Spleen (tissue), 7 donors: ENCODE data around the gene SNCB.

Experiments used
- CTCF ChIP-seq, 11 experiments: fragments of 200-600 bp in 7 of 11; fragments of 450-650 bp in 4 of 11; sonication (generic) in 4 of 11; IDR thresholded peaks in 8 of 11; conservative IDR thresholded peaks in 3 of 11; 1 replicate in 7 of 11; 2 replicates in 4 of 11; pipeline versions ENCODE4 v1.4.0 to v1.8.0; 2016 to 2021; ENCODE audit warnings: antibody characterized with exemption in 11 of 11, inconsistent platforms in 4 of 11, mild to moderate bottlenecking in 1 of 11
- POLR2AphosphoS5 ChIP-seq, 3 donors: sonication (generic); formaldehyde crosslinking; IDR thresholded peaks; one replicate each; pipeline ENCODE4 v1.5.1; 2017; ENCODE audit warnings: antibody characterized with exemption in 3 of 3
- donor health status: DM: no; HTN: no; CAD: no; lungs with moderate emphysema.
- donor health status: DM: no; HTN: no; CAD: no.
- donor health status: DM: no; HTN: no; CAD: no.

DNA sequence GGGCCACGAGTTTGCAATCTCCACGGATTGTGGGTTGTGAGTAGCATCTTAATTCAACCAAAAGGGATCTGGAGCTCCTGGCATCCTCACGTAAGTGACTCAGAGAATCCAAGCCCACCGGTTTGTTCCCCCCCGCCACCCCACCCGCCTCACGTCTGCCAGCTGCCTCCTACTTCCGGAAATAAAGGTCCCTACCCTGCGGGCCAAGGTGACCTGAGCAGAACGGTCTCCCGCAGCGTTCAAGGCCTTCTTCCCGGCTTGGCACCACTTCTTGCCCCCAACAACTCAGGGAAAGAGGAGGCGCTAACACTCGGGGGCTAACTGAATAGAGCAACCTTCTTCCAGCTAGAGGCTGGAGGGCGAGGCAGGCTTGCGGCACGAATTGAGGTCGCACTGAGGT is 11.6 kb downstream of the SNCB start:
- TF ChIP-seq CTCF (IDR thresholded peaks at IDR 0.05 in 8 of 11, conservative IDR thresholded peaks at IDR 0.05 in 3 of 11) (no peak), POLR2AphosphoS5 (IDR thresholded peaks at IDR 0.05) (no peak)
